Thoracic aorta (tissue), 2 donors: ENCODE measurements around the gene GRB10. TPM values are rescaled to one million over a fixed set of nuclear protein-coding genes. Genes with fewer than 3 reads are reported as not detected.

ENCODE experiments used
- ATAC-seq: fragments of 150-250 bp; one replicate; pipeline ENCODE4 v1.8.0; 2017; ENCODE audit warnings: low read depth; ENCODE audit not compliant: insufficient number of reproducible peaks, low FRiP score
- DNase-seq: peaks from one replicate; pipeline ENCODE4 v3.0.0-alpha.2; 2020; ENCODE audit warnings: low spot score
- H3K27ac ChIP-seq, 2 donors: fragments of 200-600 bp; sonication (generic); 1 replicate in 1 of 2; 2 replicates in 1 of 2; pipeline ENCODE4 v1.5.1; 2016; ENCODE audit warnings: mild to moderate bottlenecking in 2 of 2, moderate library complexity in 2 of 2
- H3K27me3 ChIP-seq: fragments of 200-600 bp; sonication (generic); replicated peaks from 2 replicates; pipeline ENCODE4 v1.6.0; 2016; ENCODE audit warnings: mild to moderate bottlenecking; ENCODE audit not compliant: insufficient read depth
- H3K36me3 ChIP-seq: fragments of 200-600 bp; sonication (generic); one replicate; pipeline ENCODE4 v1.5.1; 2016
- H3K4me1 ChIP-seq, 2 donors: fragments of 200-600 bp; sonication (generic); 1 replicate in 1 of 2; 2 replicates in 1 of 2; pipeline versions ENCODE4 v1.5.1 to v1.6.0; 2016; ENCODE audit warnings: low read depth in 2 of 2, mild to moderate bottlenecking in 1 of 2; ENCODE audit not compliant: control insufficient read depth in 1 of 2
- H3K4me3 ChIP-seq: fragments of 200-600 bp; sonication (generic); 2 replicates; pipeline ENCODE4 v1.5.1; 2016; ENCODE audit warnings: mild to moderate bottlenecking
- H3K9me3 ChIP-seq: fragments of 200-600 bp; sonication (generic); 2 replicates; pipeline ENCODE4 v1.5.1; 2016
- CTCF ChIP-seq: fragments of 200-600 bp; sonication (generic); IDR thresholded peaks from one replicate; pipeline ENCODE4 v1.5.1; 2019; ENCODE audit warnings: antibody characterized with exemption
- total RNA-seq, 2 donors: library from RNA; depleted of rRNA; stranded (reverse); fragments of >200 nt; gene quantifications; one replicate each; pipeline versions ENCODE4 v1.1.0 to v1.2.3, GENCODE V29; 2016

Gene GRB10
- total RNA-seq, 2 donors from 2014 or later = 59.2 to 104 TPM

GRCh38 chr7:50682573-50682972 is 100.1 kb downstream of the GRB10 start:
- H3K9me3 ChIP-seq = no peaks in the 10 kb centered on the region
- peaks cover 22 to 30% of the 10 kb centered on the region in 2 donors for H3K4me1 ChIP-seq
- no peaks in the 10 kb centered on the region for H3K27me3 ChIP-seq
- no peak overlapping the region for H3K27ac ChIP-seq
- ATAC-seq (no peak), DNase-seq (no peak)
- TF ChIP-seq CTCF = no peak
- no peaks in the 10 kb centered on the region for H3K36me3 ChIP-seq
- no peak overlapping the region for H3K4me3 ChIP-seq

- H3K27ac ChIP-seq = no peak overlapping the region
- H3K36me3 ChIP-seq = no peaks in the 10 kb centered on the region
- ATAC-seq (no peak), DNase-seq (no peak)
- no peaks in the 10 kb centered on the region for H3K27me3 ChIP-seq
- no peak overlapping the region for H3K4me3 ChIP-seq
- no peaks in the 10 kb centered on the region for H3K9me3 ChIP-seq
- no peak for TF ChIP-seq CTCF
- H3K4me1 ChIP-seq = peaks cover 27 to 35% of the 10 kb centered on the region in 2 donors
Measured at GRCh38 chr7:50682079-50682478, 100.6 kb downstream of the GRB10 start.

GRCh38 chr7:50681432-50682045 is 101.2 kb downstream of the GRB10 start:
- H3K27ac ChIP-seq = no peak overlapping the region
- H3K9me3 ChIP-seq = no peaks in the 10 kb centered on the region
- TF ChIP-seq CTCF = no peak
- H3K4me1 ChIP-seq = peaks cover 33 to 41% of the 10 kb centered on the region in 2 donors
- H3K27me3 ChIP-seq = no peaks in the 10 kb centered on the region
- H3K36me3 ChIP-seq = no peaks in the 10 kb centered on the region
- no peak overlapping the region for H3K4me3 ChIP-seq
- DNase-seq (no peak), ATAC-seq (no peak)

GRCh38 chr7:50679218-50680007 is 103.3 kb downstream of the GRB10 start:
- no peak overlapping the region for H3K27ac ChIP-seq
- no peak for ATAC-seq
- H3K4me3 ChIP-seq = no peak overlapping the region
- H3K4me1 ChIP-seq = peaks cover 25 to 41% of the 10 kb centered on the region in 2 donors
- H3K27me3 ChIP-seq = no peaks in the 10 kb centered on the region
- TF ChIP-seq CTCF = no peak
- no peak for DNase-seq
- H3K36me3 ChIP-seq = no peaks in the 10 kb centered on the region
- no peaks in the 10 kb centered on the region for H3K9me3 ChIP-seq

- no peak for TF ChIP-seq CTCF
- DNase-seq = no peak
- Histone ChIP-seq H3K27ac (no peak overlapping the region), H3K36me3 (no peaks in the 10 kb centered on the region), H3K9me3 (no peaks in the 10 kb centered on the region), H3K4me3 (no peak overlapping the region), H3K4me1 (peaks cover 25 to 40% of the 10 kb centered on the region in 2 donors), H3K27me3 (no peaks in the 10 kb centered on the region)
- ATAC-seq = no peak
Measured at GRCh38 chr7:50678586-50678985, 104.1 kb downstream of the GRB10 start.
